ENCODE data around the gene SLC38A8.

SLC38A8 gene

GRCh38 chr16:84081446-84081989 lies 38.9 kb upstream of the SLC38A8 start:
- H3K27ac Mint-ChIP-seq (ENCODE audit: low read depth) = no peak overlapping the region

GRCh38 chr16:84080813-84081212 lies 38.2 kb upstream of the SLC38A8 start:
- Mint-ChIP-seq H3K27ac (ENCODE audit: low read depth) (no peak overlapping the region), H3K4me1 (peaks cover 36% of the 10 kb centered on the region), H3K27me3 (no peaks in the 10 kb centered on the region), H3K4me3 (no peak overlapping the region), H3K36me3 (ENCODE audit: insufficient read depth) (peaks cover 42% of the 10 kb centered on the region), H3K9me3 (no peaks in the 10 kb centered on the region)
- DNase-seq (ENCODE audit: low spot score in 2 of 2) = no peak
- no peak for ATAC-seq (replicated peaks; ENCODE audit: extremely low read depth, poor library complexity, severe bottlenecking)

More at GRCh38 chr16:84081446-84081989, 38.9 kb upstream of the SLC38A8 start:
- DNase-seq (ENCODE audit: low spot score in 2 of 2) (no peak), ATAC-seq (replicated peaks; ENCODE audit: extremely low read depth, poor library complexity, severe bottlenecking) (no peak)
- Mint-ChIP-seq H3K27me3 (no peaks in the 10 kb centered on the region), H3K9me3 (no peaks in the 10 kb centered on the region), H3K4me3 (no peak overlapping the region), H3K36me3 (ENCODE audit: insufficient read depth) (peaks cover 48% of the 10 kb centered on the region), H3K4me1 (peaks cover 39% of the 10 kb centered on the region)

- Mint-ChIP-seq H3K4me1 (peaks cover 34% of the 10 kb centered on the region), H3K9me3 (no peaks in the 10 kb centered on the region), H3K36me3 (ENCODE audit: insufficient read depth) (peaks cover 44% of the 10 kb centered on the region), H3K27ac (ENCODE audit: low read depth) (no peak overlapping the region), H3K4me3 (no peak overlapping the region), H3K27me3 (no peaks in the 10 kb centered on the region)
- no peak for ATAC-seq (replicated peaks; ENCODE audit: extremely low read depth, poor library complexity, severe bottlenecking)
- no peak for DNase-seq (ENCODE audit: low spot score in 2 of 2)
Observed at GRCh38 chr16:84080378-84080777, 37.8 kb upstream of the SLC38A8 start.

- Mint-ChIP-seq H3K27ac (ENCODE audit: low read depth) (no peak overlapping the region), H3K9me3 (no peaks in the 10 kb centered on the region), H3K27me3 (no peaks in the 10 kb centered on the region), H3K4me1 (peaks cover 29% of the 10 kb centered on the region), H3K4me3 (no peak overlapping the region), H3K36me3 (ENCODE audit: insufficient read depth) (peaks cover 44% of the 10 kb centered on the region)
- ATAC-seq (replicated peaks; ENCODE audit: extremely low read depth, poor library complexity, severe bottlenecking) = no peak
- no peak for DNase-seq (ENCODE audit: low spot score in 2 of 2)
Observed at GRCh38 chr16:84079664-84080063, 37.1 kb upstream of the SLC38A8 start.

GRCh38 chr16:84075376-84075775 lies 32.8 kb upstream of the SLC38A8 start:
- H3K36me3 Mint-ChIP-seq (ENCODE audit: insufficient read depth) = peaks cover 66% of the 10 kb centered on the region
- H3K4me3 Mint-ChIP-seq = no peak overlapping the region
- ATAC-seq (replicated peaks; ENCODE audit: extremely low read depth, poor library complexity, severe bottlenecking) (no peak), DNase-seq (ENCODE audit: low spot score in 2 of 2) (no peak)
- H3K9me3 Mint-ChIP-seq = no peaks in the 10 kb centered on the region
- H3K27me3 Mint-ChIP-seq = no peaks in the 10 kb centered on the region
- peaks cover 22% of the 10 kb centered on the region for H3K4me1 Mint-ChIP-seq
- no peak overlapping the region for H3K27ac Mint-ChIP-seq (ENCODE audit: low read depth)

- Mint-ChIP-seq H3K27me3 (no peaks in the 10 kb centered on the region), H3K4me3 (no peak overlapping the region), H3K36me3 (ENCODE audit: insufficient read depth) (peaks cover 64% of the 10 kb centered on the region), H3K27ac (ENCODE audit: low read depth) (no peak overlapping the region), H3K9me3 (no peaks in the 10 kb centered on the region), H3K4me1 (peaks cover 22% of the 10 kb centered on the region)
- no peak for DNase-seq (ENCODE audit: low spot score in 2 of 2)
- no peak for ATAC-seq (replicated peaks; ENCODE audit: extremely low read depth, poor library complexity, severe bottlenecking)
Observed at GRCh38 chr16:84074721-84075120, 32.1 kb upstream of the SLC38A8 start.

- H3K27ac Mint-ChIP-seq (ENCODE audit: low read depth) = no peak overlapping the region
- no peaks in the 10 kb centered on the region for H3K9me3 Mint-ChIP-seq
Observed at GRCh38 chr16:84072014-84072413, 29.4 kb upstream of the SLC38A8 start.

GRCh38 chr16:84071121-84071520 lies 28.5 kb upstream of the SLC38A8 start:
- ATAC-seq (replicated peaks; ENCODE audit: extremely low read depth, poor library complexity, severe bottlenecking) (no peak), DNase-seq (ENCODE audit: low spot score in 2 of 2) (no peak)
- Mint-ChIP-seq H3K27me3 (no peaks in the 10 kb centered on the region), H3K9me3 (no peaks in the 10 kb centered on the region), H3K36me3 (ENCODE audit: insufficient read depth) (peaks cover 71% of the 10 kb centered on the region), H3K27ac (ENCODE audit: low read depth) (no peak overlapping the region), H3K4me1 (no peaks in the 10 kb centered on the region), H3K4me3 (no peak overlapping the region)

More at GRCh38 chr16:84072014-84072413, 29.4 kb upstream of the SLC38A8 start:
- Mint-ChIP-seq H3K4me1 (peaks cover 6% of the 10 kb centered on the region), H3K27me3 (no peaks in the 10 kb centered on the region), H3K36me3 (ENCODE audit: insufficient read depth) (peaks cover 70% of the 10 kb centered on the region), H3K4me3 (no peak overlapping the region)
- no peak for DNase-seq (ENCODE audit: low spot score in 2 of 2)
- ATAC-seq (replicated peaks; ENCODE audit: extremely low read depth, poor library complexity, severe bottlenecking) = no peak

GRCh38 chr16:84069540-84069939 lies 26.9 kb upstream of the SLC38A8 start:
- ATAC-seq (replicated peaks; ENCODE audit: extremely low read depth, poor library complexity, severe bottlenecking) = peak; percentile 10
- H3K4me3 Mint-ChIP-seq = no peak overlapping the region
- no peaks in the 10 kb centered on the region for H3K27me3 Mint-ChIP-seq
- no peak for DNase-seq (ENCODE audit: low spot score in 2 of 2)
- no peaks in the 10 kb centered on the region for H3K4me1 Mint-ChIP-seq
- peak overlapping the region; percentile 9 for H3K27ac Mint-ChIP-seq (ENCODE audit: low read depth)
- H3K36me3 Mint-ChIP-seq (ENCODE audit: insufficient read depth) = peaks cover 72% of the 10 kb centered on the region
- H3K9me3 Mint-ChIP-seq = no peaks in the 10 kb centered on the region

GRCh38 chr16:84068783-84069462 lies 26.3 kb upstream of the SLC38A8 start:
- Mint-ChIP-seq H3K4me1 (no peaks in the 10 kb centered on the region), H3K4me3 (no peak overlapping the region), H3K27ac (ENCODE audit: low read depth) (peak overlapping the region; percentile 9), H3K27me3 (no peaks in the 10 kb centered on the region), H3K36me3 (ENCODE audit: insufficient read depth) (peaks cover 71% of the 10 kb centered on the region), H3K9me3 (no peaks in the 10 kb centered on the region)
- DNase-seq (ENCODE audit: low spot score in 2 of 2) (no peak), ATAC-seq (replicated peaks; ENCODE audit: extremely low read depth, poor library complexity, severe bottlenecking) (no peak)

- no peaks in the 10 kb centered on the region for H3K9me3 Mint-ChIP-seq
- DNase-seq (ENCODE audit: low spot score in 2 of 2) = no peak
- no peaks in the 10 kb centered on the region for H3K4me1 Mint-ChIP-seq
- no peak overlapping the region for H3K27ac Mint-ChIP-seq (ENCODE audit: low read depth)
- H3K4me3 Mint-ChIP-seq = no peak overlapping the region
- H3K36me3 Mint-ChIP-seq (ENCODE audit: insufficient read depth) = peaks cover 71% of the 10 kb centered on the region
- no peak for ATAC-seq (replicated peaks; ENCODE audit: extremely low read depth, poor library complexity, severe bottlenecking)
- H3K27me3 Mint-ChIP-seq = no peaks in the 10 kb centered on the region
Observed at GRCh38 chr16:84068041-84068440, 25.4 kb upstream of the SLC38A8 start.

- ATAC-seq (replicated peaks; ENCODE audit: extremely low read depth, poor library complexity, severe bottlenecking) (no peak), DNase-seq (ENCODE audit: low spot score in 2 of 2) (no peak)
- Mint-ChIP-seq H3K36me3 (ENCODE audit: insufficient read depth) (peaks cover 71% of the 10 kb centered on the region), H3K27ac (ENCODE audit: low read depth) (no peak overlapping the region), H3K4me1 (no peaks in the 10 kb centered on the region), H3K27me3 (no peaks in the 10 kb centered on the region), H3K4me3 (no peak overlapping the region), H3K9me3 (no peaks in the 10 kb centered on the region)
Observed at GRCh38 chr16:84067640-84068039, 25.0 kb upstream of the SLC38A8 start.

- DNase-seq (ENCODE audit: low spot score in 2 of 2) (no peak), ATAC-seq (replicated peaks; ENCODE audit: extremely low read depth, poor library complexity, severe bottlenecking) (no peak)
- no peaks in the 10 kb centered on the region for H3K4me1 Mint-ChIP-seq
- no peaks in the 10 kb centered on the region for H3K27me3 Mint-ChIP-seq
- no peaks in the 10 kb centered on the region for H3K9me3 Mint-ChIP-seq
- peaks cover 64% of the 10 kb centered on the region for H3K36me3 Mint-ChIP-seq (ENCODE audit: insufficient read depth)
- H3K4me3 Mint-ChIP-seq = no peak overlapping the region
- H3K27ac Mint-ChIP-seq (ENCODE audit: low read depth) = no peak overlapping the region
Observed at GRCh38 chr16:84065536-84066132, 23.0 kb upstream of the SLC38A8 start.

All from central memory CD8-positive, alpha-beta T cell (primary cell).